HL-60 (cell line): Measurements from ENCODE around the gene SLC26A4.

Source experiments
- DNase-seq, 2 experiments: peaks; one replicate each; pipeline ENCODE4 v3.0.0-alpha.2; 2010 to 2020; ENCODE audit warnings: low read depth in 1 of 2, low spot score in 1 of 2
- H3K27ac ChIP-seq: fragments of 250-450 bp; sonication (Bioruptor Pico); replicated peaks from 2 replicates; pipeline ENCODE4 v1.5.1; 2020; ENCODE audit warnings: mild to moderate bottlenecking, moderate library complexity
- H3K27me3 ChIP-seq: fragments of 250-450 bp; sonication (Bioruptor Pico); 2 replicates; pipeline ENCODE4 v1.5.1; 2021; ENCODE audit warnings: mild to moderate bottlenecking, moderate library complexity; ENCODE audit not compliant: insufficient read depth, poor library complexity, severe bottlenecking
- H3K4me3 ChIP-seq: replicated peaks from 2 replicates; pipeline ENCODE4 v1.5.1; 2011; ENCODE audit warnings: mild to moderate bottlenecking, control low read depth, low read length; ENCODE audit not compliant: insufficient read depth
- GABPA ChIP-seq: IDR thresholded peaks from 2 replicates; pipeline ENCODE4 v1.6.1; 2012; ENCODE audit warnings: low read depth
- POLR2AphosphoS5 ChIP-seq: IDR thresholded peaks from 2 replicates; pipeline ENCODE4 v1.6.1; 2012; ENCODE audit warnings: low read depth
- SPI1 ChIP-seq: IDR thresholded peaks from 2 replicates; pipeline ENCODE4 v1.6.1; 2012; ENCODE audit warnings: low read depth, mild to moderate bottlenecking, borderline replicate concordance
- TF ChIP-seq, protein P1 (sequence below): IDR thresholded peaks from one replicate; pipeline ENCODE4 v1.5.1; 2011; ENCODE audit warnings: low read length, control low read depth, inconsistent platforms; ENCODE audit not compliant: insufficient read depth
- TF ChIP-seq, protein P2 (sequence below): IDR thresholded peaks from 2 replicates; pipeline ENCODE4 v1.6.1; 2012; ENCODE audit warnings: low read depth; ENCODE audit not compliant: insufficient replicate concordance

SLC26A4 gene

DNA sequence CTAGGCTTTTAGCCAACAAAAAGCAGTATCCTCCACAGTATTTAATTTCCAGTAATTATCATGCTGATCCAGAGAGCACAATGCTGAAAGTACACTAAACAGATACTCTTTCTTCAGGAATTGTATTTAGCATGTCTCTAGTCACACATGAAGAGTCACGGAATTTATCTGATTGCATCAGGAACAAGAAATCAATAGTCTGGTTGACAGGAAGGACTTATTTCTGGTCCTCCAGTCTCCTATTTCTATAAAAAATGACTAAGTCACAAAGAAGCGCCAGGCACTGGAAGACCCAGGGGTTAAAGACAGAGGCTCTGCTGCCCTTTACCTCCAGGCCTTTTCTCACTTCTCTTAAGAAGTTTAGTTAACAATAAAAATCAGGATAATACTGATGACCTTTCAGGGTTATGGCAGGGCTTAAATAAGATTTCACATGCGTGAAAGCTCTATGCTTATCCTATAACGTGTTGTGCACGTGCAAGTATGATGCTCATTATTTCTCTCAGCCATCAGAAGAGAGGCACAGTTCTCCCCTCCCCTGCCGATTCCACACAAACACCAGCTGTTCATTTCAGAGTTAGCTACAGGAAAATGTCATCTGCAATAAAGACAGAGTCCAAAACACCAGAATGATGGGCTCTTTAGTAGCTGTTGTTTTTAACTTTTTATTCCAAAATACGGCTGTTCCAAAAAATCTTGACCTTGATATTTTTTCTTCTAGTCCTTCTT lies 36.9 kb downstream of the SLC26A4 start:
- no peak for DNase-seq
- no peak for TF ChIP-seq SPI1
- H3K27ac ChIP-seq = no peak overlapping the region
- H3K27me3 ChIP-seq = peaks cover 7% of the 10 kb centered on the region
- no peak overlapping the region for H3K4me3 ChIP-seq

DNA sequence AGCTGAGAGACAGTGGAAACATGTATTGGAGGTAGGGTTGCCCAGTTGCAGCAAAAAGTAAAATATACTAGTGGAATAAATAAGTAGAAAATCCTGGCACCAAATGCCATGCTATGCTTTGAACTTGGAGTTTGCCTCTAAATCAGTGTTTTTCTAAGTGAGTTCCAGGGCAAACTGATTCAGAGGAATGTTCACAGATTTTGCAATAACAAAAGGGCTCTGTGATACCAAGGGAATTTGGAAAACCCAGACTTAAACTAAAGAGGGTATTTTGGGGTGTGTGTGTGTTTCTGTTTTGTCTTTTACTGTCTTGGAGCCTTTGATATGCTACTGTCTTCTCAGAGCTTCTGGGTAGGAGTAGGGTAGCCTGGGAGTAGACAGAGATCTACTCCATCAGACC lies 39.9 kb downstream of the SLC26A4 start:
- no peak overlapping the region for H3K4me3 ChIP-seq
- no peak for TF ChIP-seq GABPA
- no peak for TF ChIP-seq SPI1
- no peak for TF ChIP-seq POLR2AphosphoS5
- TF ChIP-seq, protein P1, sequence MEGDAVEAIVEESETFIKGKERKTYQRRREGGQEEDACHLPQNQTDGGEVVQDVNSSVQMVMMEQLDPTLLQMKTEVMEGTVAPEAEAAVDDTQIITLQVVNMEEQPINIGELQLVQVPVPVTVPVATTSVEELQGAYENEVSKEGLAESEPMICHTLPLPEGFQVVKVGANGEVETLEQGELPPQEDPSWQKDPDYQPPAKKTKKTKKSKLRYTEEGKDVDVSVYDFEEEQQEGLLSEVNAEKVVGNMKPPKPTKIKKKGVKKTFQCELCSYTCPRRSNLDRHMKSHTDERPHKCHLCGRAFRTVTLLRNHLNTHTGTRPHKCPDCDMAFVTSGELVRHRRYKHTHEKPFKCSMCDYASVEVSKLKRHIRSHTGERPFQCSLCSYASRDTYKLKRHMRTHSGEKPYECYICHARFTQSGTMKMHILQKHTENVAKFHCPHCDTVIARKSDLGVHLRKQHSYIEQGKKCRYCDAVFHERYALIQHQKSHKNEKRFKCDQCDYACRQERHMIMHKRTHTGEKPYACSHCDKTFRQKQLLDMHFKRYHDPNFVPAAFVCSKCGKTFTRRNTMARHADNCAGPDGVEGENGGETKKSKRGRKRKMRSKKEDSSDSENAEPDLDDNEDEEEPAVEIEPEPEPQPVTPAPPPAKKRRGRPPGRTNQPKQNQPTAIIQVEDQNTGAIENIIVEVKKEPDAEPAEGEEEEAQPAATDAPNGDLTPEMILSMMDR = no peak
- TF ChIP-seq, protein P2, sequence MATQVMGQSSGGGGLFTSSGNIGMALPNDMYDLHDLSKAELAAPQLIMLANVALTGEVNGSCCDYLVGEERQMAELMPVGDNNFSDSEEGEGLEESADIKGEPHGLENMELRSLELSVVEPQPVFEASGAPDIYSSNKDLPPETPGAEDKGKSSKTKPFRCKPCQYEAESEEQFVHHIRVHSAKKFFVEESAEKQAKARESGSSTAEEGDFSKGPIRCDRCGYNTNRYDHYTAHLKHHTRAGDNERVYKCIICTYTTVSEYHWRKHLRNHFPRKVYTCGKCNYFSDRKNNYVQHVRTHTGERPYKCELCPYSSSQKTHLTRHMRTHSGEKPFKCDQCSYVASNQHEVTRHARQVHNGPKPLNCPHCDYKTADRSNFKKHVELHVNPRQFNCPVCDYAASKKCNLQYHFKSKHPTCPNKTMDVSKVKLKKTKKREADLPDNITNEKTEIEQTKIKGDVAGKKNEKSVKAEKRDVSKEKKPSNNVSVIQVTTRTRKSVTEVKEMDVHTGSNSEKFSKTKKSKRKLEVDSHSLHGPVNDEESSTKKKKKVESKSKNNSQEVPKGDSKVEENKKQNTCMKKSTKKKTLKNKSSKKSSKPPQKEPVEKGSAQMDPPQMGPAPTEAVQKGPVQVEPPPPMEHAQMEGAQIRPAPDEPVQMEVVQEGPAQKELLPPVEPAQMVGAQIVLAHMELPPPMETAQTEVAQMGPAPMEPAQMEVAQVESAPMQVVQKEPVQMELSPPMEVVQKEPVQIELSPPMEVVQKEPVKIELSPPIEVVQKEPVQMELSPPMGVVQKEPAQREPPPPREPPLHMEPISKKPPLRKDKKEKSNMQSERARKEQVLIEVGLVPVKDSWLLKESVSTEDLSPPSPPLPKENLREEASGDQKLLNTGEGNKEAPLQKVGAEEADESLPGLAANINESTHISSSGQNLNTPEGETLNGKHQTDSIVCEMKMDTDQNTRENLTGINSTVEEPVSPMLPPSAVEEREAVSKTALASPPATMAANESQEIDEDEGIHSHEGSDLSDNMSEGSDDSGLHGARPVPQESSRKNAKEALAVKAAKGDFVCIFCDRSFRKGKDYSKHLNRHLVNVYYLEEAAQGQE = no peak
- DNase-seq = no peak
- peaks cover 5% of the 10 kb centered on the region for H3K27me3 ChIP-seq
- H3K27ac ChIP-seq = no peak overlapping the region

DNA sequence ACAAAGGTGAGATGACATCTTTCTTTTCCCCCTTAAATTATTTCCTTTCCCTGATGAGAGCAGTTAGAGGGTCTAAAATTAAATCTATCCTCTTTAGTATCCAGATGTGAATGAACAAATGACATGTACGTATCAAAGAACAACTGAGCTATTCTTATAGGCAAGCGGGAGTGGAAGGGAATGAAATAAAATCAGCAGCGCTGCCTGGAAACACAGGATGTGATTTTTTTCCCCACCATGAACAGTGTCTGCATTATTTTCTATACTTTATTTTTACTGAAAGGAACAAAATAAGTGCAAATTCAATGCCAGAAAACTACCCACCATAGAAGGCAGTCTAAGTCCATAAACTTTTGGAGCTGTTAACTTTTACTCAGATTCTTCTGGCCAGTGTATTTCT lies 40.6 kb downstream of the SLC26A4 start:
- TF ChIP-seq POLR2AphosphoS5 = no peak
- TF ChIP-seq, protein P2 = no peak
- TF ChIP-seq, protein P1 = no peak
- TF ChIP-seq SPI1 = no peak
- no peak for TF ChIP-seq GABPA
- DNase-seq = no peak
- H3K27me3 ChIP-seq = peaks cover 5% of the 10 kb centered on the region
- no peak overlapping the region for H3K27ac ChIP-seq
- H3K4me3 ChIP-seq = no peak overlapping the region

DNA sequence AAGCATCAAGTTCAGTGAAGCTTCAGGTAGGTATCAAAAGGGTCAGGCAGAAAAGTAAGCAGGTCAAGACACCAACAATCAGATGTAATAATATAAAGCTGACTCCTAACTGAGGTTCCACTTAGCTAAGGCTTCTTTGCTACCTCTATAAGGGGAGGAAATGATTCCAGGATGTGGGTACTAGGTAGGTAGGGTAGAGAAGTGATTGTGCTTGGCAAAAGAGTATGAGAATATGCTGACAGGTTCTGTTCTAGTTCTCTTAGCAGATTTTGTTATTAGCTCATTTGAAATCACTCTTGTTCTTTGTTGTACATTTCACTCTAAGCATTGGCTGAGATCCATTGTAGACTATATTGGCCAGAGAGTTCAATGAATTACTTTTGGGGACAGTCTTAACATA lies 42.6 kb downstream of the SLC26A4 start:
- Histone ChIP-seq H3K4me3 (no peak overlapping the region), H3K27me3 (peaks cover 5% of the 10 kb centered on the region), H3K27ac (no peak overlapping the region)
- TF ChIP-seq SPI1 = no peak
- TF ChIP-seq, protein P1 = no peak
- no peak for TF ChIP-seq GABPA
- TF ChIP-seq POLR2AphosphoS5 = no peak
- TF ChIP-seq, protein P2 = no peak
- DNase-seq = no peak
